GM21447 (cell line): ENCODE data around the gene KRT84.

Experiments used
- ATAC-seq: cut with Tn5 transposase; IDR thresholded peaks from one replicate; pipeline ENCODE4 v1.9.1; 2021; ENCODE audit not compliant: unreplicated experiment

The KRT84 gene

DNA sequence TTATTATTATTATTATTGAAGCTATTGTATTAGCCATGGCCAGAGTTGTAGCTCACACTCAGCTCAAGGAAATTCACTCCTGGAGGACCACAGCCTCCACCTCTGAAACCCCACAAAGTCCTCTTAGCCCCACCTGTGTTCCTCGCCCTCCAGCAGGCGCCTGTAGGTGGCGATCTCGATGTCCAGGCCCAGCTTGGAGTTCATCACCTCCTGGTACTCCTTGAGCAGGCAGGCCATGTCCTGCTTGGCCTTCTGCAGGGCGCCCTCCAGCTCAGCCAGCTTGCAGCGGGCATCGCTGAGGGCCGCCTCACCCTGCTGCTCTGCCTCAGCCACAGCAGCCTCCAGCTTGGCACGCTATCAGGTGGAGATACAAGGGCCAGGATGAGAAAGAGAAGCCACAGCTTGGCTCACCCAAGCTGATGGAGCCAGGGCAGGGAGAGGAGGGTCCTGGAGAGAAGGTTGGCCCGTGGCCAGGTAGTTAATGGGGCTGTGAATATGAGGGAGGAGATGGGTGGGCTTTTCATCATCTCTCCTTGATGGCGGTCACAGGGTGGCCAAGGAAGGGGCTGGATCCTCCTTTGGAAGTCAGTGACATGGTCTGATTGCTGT, 23.2 kb downstream of the KRT84 start:
- no peak for ATAC-seq

DNA sequence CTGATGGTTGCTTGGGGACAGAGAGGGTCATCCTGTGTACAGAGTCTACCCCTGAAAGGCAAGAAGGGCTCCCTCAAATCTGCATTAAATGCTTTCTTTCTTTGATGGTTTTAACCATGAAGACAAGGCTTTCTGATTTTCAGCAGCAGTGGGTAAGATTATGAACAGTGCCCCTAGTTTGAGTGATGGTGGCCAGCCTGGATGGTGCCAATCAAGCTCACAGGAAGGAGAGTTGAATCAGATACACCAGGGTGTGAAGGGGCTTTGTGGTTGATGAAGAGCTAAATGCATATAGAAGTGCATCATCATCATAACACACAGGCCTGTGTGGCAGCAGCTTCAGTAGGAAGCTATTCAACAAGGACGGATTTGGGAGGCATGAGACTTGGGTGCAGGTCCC, 23.9 kb downstream of the KRT84 start:
- ATAC-seq = no peak

DNA sequence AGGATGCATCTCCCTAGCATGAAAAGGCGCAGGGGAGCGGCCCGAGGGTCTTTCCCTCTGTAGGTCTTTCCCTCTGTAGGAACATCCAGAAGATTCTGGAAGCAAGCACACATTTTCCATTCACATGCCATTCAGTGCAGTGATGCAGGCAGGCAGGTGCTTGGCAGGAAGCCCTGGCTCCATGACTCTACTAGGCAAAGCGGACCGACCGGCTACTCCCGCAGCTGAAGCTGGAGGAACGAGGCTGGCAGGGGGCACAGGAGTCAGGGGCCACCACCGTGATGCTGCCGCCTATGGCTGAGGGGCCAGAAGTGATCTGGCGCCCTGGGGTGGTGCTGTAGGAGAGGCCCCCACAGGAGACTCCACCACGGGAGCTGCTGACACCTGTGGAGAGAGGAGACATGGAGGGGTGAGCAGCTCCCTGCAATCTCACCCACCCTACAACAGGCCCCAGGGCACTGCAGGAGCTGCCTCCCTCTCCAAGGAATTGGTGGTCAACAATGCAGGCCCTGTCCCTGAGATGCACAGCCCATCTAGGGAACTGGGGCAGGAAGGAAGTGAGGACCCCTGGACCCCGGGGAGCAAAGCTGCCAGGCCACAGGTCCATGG, 24.7 kb downstream of the KRT84 start:
- no peak for ATAC-seq

DNA sequence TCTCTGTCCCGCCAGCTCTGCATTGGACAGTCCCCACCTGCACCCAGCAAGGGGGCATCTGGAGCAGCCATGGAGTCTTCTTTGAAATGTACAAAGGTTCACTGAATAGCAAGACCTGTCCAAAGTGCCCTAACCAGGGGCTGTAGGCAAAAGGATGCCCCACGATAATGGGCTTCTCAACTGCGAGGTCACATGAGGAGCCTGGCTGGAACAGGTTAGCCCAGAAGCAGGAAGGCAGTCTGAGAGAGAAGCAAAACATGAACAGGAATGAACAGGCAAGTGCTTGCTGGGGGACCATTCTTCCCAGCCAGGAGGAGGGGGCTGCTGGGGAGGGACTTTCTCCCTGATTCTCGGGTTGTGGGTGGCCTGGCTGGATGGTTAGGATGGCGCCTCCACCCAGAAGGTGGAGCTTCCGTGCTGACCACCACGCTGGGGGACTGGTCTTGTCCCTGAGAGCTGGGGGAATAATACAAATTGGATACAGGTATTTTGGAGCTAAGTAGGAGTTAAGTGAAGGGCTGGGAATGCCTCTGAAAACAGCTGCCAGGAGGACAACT, 25.3 kb downstream of the KRT84 start:
- ATAC-seq = no peak

DNA sequence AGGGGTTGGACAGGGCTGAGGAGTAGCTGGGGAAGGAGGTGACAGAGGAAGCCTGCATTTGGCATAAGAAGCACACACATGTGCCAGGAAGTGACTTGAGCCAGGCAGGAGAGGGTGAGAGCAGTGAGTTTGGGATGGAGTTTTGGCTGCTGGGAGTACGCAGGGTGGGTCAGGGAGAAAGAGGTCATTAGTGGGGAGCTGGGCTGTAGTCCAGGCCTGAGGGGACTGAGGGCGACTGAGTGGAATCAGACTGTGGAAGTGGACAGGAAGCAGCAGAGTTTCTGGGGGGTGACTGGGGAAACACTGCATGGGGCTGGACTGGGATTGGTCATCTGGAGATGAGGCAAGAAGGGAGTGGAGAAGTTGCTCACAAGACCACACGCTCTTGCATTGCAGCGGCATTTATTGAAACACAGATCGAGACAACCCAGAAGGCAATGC, 25.8 kb downstream of the KRT84 start:
- ATAC-seq = no peak

DNA sequence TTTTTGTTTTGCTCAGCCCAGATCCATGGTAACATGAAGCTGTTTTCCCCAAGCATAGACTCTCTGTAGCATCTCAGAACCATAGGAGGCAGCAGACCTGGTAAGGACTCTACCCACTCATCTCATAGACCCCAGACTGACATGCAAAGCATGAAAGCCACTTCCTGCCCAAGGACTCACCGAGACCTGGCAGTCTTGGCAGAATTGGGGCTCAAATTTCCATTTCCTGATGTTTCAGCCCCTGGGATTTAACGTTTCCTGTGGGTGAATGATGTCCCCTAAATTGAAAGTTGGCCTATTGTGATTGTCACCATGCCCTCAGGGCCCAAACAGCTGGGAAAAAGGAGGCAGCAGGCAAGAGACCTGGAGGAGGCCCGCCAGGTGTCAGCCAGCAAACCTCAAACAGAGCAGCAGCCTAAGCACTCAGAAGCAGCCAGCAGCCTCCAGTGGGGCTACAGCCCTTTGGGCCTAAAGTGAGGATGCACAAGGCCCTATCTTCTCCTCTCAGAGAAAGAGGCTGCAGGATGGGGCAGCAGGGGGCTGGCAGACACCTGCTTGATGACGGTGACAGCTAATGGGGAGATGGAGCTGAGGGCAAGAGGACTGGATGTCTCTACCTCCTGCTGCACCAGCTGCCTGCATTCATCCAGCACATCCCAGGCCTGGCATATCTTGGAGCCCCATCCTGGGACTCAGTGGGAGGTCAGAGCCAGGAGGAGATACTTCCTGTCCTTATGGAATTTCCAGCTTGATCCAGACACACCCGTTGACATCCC, 26.7 kb downstream of the KRT84 start:
- peak; percentile 95 for ATAC-seq

DNA sequence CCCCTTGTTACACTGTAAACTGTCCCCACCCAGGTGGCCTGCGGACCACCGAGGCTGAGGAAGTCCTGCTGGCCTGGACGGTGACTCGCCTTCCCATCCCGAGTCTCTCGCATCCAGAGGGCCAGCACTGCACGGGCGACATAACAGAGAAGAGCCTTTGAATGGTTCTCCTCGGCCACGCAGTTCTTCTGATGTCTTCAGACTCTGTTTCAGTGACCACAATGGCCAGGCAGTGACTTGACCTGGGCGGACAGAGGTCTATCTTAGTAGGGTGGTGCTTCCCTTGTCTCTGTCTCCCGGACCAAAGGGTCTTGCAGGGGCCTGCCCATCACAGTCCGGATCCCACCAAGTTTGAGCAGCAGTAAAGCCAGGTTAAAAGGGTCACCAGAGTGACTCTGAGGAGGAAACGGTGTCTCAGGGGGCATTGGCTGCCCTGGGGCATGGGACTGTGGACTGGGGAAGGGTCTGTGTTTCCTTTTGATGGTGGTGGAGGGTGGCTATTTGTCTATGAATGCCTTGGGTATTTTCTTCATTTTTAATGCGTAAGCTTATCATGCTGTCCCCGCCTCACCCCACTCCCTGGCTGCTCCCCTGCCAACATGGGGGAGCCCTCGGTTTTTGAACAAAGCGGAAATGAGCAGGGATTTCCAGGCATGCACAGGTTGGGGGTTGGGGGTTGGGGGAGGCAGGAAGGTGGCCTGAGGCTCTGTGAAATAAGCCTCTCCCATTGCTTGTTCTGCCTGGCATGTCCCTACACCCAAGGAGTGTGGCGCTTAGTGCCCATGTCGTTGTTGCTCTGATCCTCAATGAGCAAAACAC, 28.5 kb downstream of the KRT84 start:
- ATAC-seq = no peak

DNA sequence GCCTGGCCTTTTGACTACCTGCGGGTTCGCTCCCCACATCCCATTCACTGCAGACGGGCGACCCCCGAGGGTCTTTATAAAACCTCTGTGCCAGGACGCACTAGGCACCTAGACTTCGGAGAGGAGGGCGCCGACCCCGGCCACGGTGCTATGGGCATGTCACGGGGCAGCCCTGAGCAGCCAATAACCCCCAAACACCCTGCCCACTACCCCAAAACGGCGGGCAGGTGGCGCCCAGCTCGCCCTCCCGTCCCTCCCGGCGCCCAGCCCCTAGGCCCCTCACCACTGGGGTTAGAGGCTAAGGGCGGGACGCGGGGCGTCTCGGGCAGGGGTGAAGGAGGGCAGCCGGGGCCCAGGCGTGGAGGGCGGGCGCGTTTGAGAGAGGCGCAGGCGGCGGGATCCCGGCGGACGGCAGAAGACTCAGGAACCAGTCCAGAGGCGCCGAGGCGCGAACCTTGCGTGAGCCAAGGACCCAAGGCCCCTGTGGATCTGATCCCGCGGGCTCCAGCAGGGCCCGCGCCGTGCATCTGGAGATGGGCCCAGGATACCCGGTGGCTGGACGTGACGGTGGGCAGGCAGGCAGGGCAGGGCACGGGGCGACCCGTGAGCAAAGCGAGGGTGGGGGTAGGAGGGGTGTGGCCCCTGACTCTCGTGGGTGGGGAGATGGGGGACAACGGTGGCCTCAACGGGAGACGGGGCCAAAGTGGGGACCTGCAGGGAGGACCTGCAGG, 29.3 kb downstream of the KRT84 start:
- ATAC-seq = no peak

DNA sequence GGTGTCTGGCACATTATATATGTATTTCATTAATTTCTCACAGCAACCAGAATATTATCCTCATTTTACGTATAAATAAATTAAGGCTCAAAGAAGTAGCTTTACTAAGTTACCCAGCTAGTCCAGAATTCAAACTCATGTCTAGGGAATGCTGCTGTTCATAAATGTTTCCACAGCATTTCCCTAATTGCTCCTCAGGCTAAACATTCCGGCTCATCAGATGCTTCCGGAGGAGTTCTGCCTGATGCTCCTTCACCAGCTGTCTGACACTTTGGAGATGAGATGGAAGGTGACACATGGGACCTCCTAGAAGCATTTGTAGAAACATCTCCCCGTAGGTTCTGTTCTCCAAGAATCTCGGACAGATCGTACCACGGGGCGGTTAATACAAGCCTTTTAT, 30.3 kb downstream of the KRT84 start:
- ATAC-seq = no peak

DNA sequence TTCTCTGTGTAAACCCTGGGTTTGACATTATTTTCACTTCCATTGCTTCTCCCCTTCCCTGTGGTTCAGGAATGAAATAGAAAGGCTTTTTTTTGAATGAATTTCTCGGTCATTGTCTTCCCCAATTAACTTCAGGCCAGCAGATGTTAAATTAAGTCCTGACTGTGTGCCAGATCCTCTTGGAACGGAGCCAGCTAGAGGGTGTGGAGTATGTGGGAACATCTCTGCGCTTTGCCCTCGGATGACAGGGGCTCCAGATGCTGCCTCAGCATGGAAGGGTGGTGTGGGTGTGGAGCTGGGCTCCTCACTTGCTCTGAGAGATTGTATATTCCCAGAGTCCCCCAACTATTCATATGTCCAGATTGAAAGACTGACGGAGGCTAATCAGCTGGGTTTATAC, 31.3 kb downstream of the KRT84 start:
- no peak for ATAC-seq

DNA sequence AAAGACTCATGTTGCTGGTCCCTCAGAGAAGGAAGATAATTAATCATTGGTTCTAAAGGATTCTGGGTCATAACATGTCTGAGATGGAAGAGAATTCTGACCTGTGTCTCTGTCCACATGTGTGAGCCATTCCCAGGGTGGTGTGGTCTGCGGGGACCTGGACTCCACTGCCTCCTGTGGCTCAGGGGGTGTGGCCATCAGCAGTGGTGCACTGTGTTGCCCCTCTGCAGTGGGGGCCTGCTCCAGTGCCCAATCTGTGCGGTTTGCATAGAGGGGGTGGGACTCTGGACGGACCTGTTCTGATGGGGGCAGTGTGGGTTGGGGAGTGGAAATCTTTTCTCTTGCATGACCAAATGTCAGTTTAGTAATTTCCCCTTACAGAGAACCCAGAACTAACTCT, 31.7 kb downstream of the KRT84 start:
- ATAC-seq = no peak

DNA sequence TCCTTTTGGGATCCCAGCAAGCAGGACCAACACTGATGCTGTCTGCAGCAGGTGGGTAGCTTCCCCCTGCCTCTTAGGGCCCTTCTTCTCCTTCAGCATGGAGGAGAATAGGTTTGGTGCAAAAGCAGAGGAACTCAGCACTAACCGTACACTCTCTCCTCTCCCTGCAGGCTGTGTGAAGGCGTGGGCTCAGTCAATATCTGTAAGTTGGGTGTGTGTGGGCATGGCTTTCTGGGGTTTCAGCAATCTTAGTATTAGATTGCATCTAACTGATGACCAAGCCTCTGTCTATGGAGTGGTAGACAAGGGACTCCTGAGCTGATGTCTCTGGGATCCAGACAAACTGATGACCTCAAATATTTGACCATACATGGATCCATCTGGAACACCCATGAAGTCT, 32.5 kb downstream of the KRT84 start:
- no peak for ATAC-seq

DNA sequence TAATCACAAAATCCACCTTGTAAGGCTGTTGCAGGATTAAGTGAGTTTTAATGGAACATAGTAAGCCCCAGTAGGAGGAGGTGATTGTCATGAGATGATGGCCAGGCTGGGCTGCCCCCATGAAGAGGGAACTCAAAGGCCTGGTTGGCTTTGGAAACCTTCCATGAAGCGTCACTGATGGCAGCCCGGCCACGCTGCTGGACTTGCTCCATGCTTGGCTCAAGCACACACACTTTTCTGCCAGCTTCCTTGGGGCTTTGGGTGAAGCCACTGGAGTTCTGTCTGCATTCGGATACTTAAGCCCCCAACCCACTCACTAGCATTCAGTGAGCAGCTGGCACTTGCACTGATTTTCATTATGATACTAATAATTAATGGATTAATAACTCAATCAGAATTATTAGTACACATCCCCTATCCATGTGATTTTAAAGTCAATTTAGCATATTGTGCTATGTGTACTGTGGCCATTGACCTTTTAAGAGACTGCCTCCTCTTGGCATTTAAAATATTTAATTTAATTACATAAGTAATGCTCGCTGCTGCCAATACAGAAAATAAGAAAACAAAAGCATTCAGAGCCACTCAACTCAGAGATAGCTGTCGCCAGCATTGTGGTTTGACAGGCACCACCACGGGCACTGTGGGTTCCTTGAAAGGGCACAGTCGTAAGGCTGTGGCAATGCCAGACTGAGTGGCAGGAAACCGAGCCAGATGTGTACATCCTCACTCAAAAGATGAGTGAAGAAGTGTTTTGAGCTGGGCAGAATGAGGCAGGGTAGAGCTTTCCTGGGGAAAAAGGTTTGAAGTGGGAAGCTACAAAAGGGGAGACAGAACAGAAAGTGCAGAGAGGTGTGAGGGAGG, 34.0 kb downstream of the KRT84 start:
- ATAC-seq = no peak

DNA sequence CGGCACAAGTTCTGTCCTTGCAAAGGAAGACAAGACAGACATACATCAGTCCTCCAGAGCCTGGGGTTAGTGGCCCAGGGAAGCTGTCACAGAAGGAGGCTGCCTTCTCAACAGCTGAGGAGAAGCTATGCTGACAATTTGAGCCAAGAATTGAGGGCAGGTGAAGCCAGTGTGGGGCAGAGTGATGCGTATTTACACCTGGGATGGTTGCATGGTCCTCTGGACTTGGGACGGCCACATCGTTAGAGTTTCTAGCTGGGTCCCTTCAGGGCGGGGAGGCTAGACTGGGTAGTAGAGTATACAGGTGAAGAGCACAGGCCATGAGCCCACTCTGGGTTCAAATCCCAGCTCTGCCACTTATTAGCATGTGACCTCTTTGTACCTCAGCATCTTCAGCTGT, 34.7 kb downstream of the KRT84 start:
- no peak for ATAC-seq

DNA sequence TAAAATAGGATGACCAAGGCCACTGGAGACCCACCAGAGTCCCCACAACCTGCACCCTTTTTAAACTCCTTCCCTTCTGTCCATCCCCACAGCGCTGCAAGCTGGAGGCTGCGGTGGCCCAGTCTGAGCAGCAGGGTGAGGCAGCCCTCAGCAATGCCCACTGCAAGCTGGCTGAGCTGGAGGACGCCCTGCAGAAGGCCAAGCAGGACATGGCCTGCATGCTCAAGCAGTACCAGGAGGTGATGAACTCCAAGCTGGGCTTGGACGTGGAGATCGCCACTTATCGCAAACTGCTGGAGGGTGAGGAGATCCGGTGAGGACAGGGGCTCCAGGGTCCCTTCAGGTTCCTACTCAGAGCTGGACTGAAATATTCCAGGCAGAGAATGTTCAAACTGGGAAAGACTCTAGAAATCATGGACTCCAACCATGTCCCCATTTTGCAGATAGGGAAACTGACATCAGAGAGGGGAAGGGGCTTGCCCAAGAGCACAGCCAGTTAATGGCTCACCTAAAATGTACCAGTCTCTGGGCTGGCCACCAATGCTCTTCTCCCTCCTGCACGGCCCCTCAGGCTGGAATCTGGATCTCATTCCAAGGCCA, 35.3 kb downstream of the KRT84 start:
- ATAC-seq = no peak

DNA sequence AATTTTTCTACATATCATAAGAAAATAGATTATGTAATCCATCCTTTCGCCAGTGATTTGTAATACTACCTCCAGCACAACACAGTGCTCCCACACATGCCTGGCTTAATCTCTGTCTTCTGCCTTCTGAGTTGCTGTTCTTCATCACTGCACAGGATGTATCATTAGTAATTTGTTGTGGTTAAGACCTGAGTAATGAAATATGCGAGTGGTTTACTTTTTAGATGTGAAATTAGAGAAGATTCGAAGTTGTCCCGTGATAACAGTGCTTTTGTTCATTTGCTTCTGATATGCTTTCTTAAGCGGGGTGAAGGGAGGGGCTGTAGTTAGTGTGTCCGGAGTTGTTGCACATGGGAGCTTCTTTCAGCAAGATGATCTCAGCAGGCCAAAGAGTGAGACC, 36.3 kb downstream of the KRT84 start:
- no peak for ATAC-seq

DNA sequence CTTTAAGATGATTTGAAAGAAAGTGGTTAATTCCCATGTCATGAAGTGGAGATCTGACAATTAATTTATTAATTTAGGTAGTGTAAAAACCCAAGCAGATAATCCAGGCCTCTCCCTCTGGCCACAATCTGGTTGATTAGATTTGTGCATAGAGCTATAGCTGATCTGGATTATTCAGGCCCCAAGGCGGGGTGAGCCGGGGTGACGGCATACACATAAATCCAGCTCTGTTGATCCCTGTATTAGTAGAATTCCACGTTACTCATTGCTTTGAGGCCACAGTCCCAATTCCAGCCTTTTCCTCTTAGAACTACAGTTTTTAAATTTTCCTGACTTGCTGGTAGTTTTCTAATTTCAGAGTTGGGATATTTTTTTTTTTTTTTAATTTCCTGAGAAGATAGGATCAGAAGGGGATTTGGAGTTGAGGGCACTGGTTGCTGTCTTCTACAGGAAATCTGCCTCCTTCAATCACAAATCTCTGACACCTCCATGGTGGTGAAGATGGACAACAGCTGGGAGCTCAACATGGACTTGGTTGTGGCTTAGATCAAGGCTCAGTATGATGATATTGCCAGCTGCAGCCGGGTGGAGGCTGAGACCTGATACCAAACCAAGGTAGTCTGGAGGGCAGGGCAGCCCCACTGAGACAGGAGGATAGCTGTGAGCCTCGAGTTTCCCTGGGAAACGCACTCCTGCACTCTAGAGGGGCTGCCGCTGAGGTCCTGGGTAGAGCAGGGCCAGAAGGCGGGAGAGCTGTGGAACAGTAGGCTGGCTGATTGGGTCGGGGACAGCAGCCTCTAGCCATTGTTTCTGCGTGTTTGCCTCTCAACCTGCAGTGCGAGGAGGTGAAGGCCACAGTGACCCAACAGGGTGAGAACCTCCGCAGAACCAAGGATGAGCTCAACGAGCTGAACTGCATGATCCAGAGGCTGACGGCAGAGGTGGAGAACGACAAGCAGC, 37.6 kb downstream of the KRT84 start:
- no peak for ATAC-seq

DNA sequence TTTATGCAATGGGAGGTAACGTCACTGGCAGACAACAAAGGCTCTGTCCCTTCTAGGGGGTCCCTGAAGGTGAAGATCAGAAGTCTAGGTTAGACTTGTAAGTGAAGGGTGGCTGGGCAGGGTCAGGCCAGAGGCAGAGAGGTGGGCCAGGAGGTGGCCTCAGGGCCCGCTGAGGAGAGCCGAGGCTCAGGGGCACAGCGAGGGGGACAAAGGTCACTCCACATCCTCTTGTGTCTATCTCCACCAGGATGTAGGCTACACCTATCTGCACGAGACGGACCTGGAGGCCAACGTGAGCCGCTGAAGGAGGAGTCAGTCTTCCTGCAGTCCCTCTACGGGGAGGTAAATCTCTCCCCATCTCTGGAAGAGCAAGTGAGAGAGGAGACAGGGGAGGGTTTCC, 38.4 kb downstream of the KRT84 start:
- no peak for ATAC-seq
